ENCODE data around the gene WAC. TPM values are rescaled to one million over a fixed set of nuclear protein-coding genes. Genes with fewer than 3 reads are reported as not detected.

The WAC gene
- polyA plus RNA-seq, 4 donors: 128 to 170 (median 159) TPM

- DNase-seq (ENCODE audit: low read depth in 4 of 4, low spot score in 3 of 4): no peak
Measured at GRCh38 chr10:28523725-28524252, 9.1 kb upstream of the WAC start.

- no peak for DNase-seq (ENCODE audit: low read depth in 4 of 4, low spot score in 3 of 4)
Measured at GRCh38 chr10:28530751-28531150, 2.2 kb upstream of the WAC start.

- DNase-seq (ENCODE audit: low read depth in 4 of 4, low spot score in 3 of 4): no peak
Measured at GRCh38 chr10:28533186-28533564, 257 bp downstream of the WAC start.

- peak in 2 of 4 donors; percentile 33 to 44 for DNase-seq (ENCODE audit: low read depth in 4 of 4, low spot score in 3 of 4)
Measured at GRCh38 chr10:28533571-28534304, 820 bp downstream of the WAC start.

DNA sequence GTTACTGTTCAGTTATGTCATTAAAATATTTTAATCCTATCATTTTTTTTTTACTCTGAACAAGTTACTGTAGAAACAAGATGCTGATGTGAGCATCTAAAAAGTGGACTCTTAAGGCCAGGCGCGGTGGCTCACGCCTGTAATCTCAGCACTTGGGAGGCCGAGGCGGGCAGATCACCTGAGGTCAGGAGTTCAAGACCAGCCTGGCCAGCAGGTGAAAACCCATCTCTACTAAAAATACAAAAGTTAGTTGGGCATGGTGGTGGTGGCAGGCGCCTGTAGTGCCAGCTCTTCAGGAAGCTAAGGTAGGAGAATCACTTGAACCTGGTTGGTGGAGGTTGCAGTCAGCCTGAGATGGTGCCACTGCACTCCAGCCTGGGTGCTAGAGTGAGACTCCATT lies 2.9 kb downstream of the WAC start:
- no peak for DNase-seq (ENCODE audit: low read depth in 4 of 4, low spot score in 3 of 4)

GRCh38 chr10:28538595-28538994 lies 5.7 kb downstream of the WAC start:
- no peak for DNase-seq (ENCODE audit: low read depth in 4 of 4, low spot score in 3 of 4)

DNA sequence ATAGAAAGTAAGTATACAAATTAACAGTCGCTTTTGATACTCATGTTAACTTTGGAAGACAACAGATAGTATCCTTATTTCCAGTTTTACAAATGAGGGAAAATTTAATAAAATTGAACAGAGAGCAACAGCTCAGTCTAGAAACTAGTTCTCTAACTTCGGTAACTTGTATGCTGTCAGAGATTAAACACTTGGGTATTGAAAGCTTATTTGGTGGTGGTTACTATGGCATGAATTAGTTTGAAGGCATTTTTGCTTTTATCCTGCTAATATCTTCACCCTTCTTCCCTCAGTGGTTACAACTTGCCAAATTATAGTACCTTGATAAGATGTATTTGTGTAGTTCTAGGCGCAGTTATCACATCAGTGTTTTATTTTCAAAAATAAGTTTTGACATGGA lies 7.2 kb downstream of the WAC start:
- DNase-seq (ENCODE audit: low read depth in 4 of 4, low spot score in 3 of 4): no peak

DNA sequence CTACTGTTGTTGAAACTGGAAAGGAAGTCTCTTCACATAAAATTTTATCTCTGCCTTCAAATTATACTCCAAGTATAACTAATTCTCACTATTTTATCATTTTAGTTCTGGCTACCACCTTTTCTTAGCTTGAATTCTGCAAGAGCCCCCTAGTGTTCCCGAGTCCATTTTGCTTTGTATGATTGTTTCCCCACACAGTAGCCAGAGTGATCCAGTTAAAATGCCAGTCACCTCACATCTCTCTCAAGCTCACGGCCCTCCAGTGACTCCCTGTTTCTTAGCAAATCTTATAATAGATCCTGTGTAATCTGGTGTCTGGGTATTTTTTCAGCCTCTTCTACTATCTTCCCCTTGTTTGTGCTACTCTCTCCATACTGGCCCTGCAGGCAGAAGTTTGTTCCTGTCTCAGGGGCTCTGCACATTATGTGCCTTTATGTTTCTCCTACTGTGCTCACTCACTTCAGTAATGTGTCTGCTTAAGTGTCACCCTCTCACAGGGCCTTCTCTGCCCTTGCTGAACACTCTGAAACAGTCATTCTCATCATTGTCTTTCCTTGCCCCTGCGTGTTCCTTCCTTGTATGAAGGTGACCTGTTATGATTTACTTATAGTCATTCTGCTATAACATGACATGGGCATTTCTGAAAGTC lies 8.9 kb downstream of the WAC start:
- no peak for DNase-seq (ENCODE audit: low read depth in 4 of 4, low spot score in 3 of 4)

DNA sequence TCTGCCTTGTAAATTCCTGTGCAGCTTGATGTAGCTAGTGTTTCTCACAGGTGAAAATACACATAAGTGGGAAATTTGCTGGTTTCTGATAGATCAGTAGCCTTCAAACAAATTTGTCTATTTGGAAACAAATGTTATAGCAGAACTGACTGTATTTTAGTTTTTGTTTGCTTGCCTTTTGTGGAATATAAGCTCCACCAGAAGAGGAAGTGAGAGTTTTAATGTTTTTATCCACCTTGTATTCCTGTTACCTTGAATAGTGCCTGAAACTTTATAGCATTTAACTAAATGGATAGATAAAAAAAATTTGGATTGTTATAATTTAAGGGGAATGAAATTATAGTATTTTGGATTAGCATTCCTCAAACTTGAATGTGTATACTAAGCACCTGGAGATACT lies 9.8 kb downstream of the WAC start:
- DNase-seq (ENCODE audit: low read depth in 4 of 4, low spot score in 3 of 4): no peak

- no peak for DNase-seq (ENCODE audit: low read depth in 4 of 4, low spot score in 3 of 4)
Measured at GRCh38 chr10:28544058-28544457, 11.1 kb downstream of the WAC start.

DNA sequence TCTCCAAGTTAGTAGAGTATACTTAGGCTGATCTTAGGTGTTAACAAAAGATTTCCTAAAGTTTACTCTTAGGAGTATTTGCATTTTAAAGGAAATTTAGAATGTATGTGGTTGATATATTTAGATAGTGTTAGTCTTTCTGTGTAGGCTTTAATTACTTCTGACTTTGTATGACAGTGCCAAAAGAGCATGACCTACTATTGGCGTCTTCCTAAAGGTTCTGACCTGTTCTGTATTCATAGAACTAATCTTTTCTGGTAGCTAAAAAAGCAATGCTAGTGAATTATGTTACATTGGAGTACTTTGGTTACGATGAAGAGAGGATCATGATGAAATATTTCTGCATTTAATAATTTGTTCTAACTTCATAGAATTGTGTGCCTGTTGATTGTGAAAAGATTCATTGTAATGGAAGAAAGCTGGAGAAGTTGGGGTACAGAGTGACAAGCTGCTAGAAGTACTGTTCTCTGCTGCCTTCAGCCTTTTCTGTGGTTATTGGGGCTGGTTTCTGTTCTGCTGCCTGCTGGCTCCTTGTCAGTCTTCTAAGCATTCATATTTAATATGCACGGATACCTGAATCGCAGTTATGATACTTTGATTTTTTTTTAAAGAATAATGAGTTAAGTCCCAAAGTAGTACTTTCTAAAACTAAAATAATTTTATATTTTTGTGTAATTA lies 13.2 kb downstream of the WAC start:
- DNase-seq (ENCODE audit: low read depth in 4 of 4, low spot score in 3 of 4): no peak

DNA sequence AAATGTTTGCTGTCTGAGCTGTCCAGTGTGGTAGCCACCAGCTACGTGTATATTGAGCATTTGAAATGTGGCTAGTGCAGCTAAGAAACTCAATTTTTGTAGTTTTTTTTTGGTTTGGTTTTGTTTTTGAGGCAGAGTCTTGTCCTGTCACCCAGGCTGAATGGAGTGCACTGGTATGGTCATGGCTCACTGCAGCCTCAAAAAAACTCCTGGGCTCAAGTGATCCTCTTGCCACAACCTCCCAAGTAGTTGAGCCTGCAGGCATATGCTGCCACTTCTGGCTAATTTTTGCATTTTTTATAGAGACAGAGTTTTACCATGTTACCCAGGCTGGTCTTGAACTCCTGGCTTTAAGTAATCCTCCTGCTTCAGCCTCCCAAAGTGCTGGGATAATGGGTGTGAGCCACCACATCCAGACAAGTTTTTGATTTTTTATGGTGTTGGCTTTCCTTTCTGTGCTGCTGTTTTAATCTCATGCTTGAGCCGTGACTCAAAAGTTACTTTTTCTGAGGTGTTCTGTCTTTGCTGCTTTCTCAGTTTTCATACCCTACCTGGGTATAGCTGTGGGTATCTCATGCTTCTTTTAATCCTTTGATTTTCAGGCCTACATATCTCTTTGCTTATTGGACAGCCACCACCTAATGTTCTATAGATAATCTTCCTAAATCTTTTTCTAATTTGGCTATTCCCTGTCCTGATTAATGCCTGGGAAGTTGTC lies 16.0 kb downstream of the WAC start:
- no peak for DNase-seq (ENCODE audit: low read depth in 4 of 4, low spot score in 3 of 4)

- no peak for DNase-seq (ENCODE audit: low read depth in 4 of 4, low spot score in 3 of 4)
Measured at GRCh38 chr10:28551086-28551485, 18.2 kb downstream of the WAC start.

- no peak for DNase-seq (ENCODE audit: low read depth in 4 of 4, low spot score in 3 of 4)
Measured at GRCh38 chr10:28552775-28553174, 19.9 kb downstream of the WAC start.

GRCh38 chr10:28554009-28554408 lies 21.1 kb downstream of the WAC start:
- no peak for DNase-seq (ENCODE audit: low read depth in 4 of 4, low spot score in 3 of 4)

- no peak for DNase-seq (ENCODE audit: low read depth in 4 of 4, low spot score in 3 of 4)
Measured at GRCh38 chr10:28554952-28555351, 22.0 kb downstream of the WAC start.

- DNase-seq (ENCODE audit: low read depth in 4 of 4, low spot score in 3 of 4): no peak
Measured at GRCh38 chr10:28555358-28555757, 22.4 kb downstream of the WAC start.

- no peak for DNase-seq (ENCODE audit: low read depth in 4 of 4, low spot score in 3 of 4)
Measured at GRCh38 chr10:28556142-28556541, 23.2 kb downstream of the WAC start.

DNA sequence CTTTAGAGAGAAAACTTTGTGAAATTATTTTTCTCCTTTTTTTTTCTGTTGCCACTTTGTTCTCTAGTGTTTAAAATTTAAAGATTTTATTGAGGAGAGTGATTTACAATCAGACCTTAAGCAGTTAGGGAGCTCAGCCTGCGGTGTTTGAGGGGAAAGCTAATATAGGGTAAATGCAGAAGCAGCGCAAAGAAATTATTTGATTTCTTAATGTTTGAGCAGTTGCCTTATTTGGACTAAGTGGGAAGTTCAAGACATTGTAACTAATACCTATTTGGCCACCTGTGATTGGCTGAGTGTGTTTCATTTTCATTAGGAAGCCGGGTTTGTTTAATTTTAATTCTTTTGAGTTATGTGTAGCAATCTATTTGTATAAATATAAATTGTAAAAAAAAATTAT lies 25.3 kb downstream of the WAC start:
- DNase-seq (ENCODE audit: low read depth in 4 of 4, low spot score in 3 of 4): no peak

DNA sequence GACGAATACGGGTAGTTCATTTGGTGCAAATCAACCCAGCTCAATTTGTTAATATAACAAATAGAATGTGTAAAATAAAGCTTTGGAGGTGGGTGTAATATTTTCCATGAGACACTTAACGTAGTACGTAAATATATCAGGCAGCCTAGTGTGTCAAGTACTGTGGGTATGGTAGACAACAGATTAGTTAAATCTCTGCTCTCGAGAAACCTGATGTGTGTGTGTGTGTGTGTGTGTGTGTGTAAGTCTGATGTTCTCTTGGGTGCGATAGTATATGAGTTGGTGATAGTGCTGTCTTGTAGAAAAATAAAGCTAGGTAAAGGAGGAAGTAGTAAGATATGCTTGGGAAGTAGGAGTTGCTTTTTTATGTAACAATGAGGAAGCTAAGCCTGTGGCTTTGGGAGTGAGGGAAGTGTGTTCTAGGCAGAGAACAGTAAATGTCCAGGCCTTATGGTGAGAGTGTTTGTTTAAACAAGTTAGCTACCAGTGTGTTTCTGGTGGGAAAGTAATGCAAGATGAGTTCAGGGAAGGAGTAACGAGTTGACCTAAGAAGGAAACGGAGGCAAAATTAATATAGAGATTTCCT lies 26.1 kb downstream of the WAC start:
- DNase-seq (ENCODE audit: low read depth in 4 of 4, low spot score in 3 of 4): no peak

DNA sequence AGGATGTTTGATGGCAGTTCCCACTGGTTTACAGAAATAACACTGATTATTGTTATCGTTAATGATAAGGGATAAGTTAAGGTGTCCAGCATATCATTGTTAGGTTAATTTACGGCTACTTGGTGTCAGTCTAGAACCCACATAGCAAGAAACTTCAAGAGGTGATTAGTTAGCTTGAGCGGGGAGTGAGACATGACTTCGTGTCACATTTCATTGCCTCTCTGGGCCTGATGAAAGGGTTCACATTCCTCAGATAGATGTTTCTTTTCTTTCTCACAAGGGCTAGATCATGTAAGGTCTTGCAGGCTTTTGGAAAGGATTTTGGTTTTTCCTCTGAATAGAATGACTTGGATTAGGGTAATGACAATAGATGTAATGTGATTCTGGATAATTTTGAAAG lies 26.7 kb downstream of the WAC start:
- peak in 3 of 4 donors; percentile 1 to 16 (median 15) for DNase-seq (ENCODE audit: low read depth in 4 of 4, low spot score in 3 of 4)

Measured in right renal pelvis (tissue), 4 donors.